GM21367 (cell line): Measurements from ENCODE around the gene ZNF367.
"Not testable (repeated sequence)": the region's sequence is repeated elsewhere in the genome, so short reads cannot be mapped to it uniquely, and the experiment has no call there.

ENCODE experiments used
- ATAC-seq: cut with Tn5 transposase; IDR thresholded peaks from one replicate; pipeline ENCODE4 v1.9.1; 2021; ENCODE audit not compliant: unreplicated experiment

ZNF367 gene

DNA sequence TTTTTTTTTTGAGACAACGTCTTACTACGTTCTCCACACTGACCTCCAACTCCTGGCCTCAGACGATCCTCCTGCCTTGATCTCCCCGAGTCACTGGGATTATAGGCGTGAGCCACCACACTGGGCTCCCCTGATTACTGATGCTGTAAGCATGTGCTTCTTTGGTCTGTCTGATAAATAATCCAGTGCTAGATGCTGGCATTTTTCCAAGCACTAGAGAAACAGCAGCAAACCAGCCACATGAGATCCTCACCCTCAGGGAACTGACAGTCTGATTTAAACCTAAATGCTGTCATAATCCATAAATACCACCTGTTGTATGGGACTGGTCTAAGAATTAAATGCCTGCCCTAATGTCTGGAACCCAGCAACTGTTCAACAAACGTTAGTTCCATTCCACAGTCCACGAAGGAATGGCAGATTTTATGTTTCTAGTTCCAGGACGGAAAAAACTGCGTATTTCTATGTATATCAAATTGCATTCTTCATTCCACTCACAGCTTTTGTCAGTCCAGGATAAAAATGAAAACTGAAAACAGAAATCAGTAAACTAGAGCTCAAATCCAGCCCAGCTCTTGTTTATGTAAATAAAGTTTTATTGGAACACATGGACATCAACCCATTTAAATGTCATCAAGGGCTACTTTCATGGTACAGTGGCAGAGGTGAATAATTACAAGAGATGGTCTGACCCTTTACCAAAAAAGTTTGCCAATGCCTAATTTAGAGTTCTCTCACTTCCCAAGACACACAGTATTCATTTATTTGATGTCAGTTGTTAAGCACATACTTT is 54.8 kb downstream of the ZNF367 start:
- no peak for ATAC-seq

DNA sequence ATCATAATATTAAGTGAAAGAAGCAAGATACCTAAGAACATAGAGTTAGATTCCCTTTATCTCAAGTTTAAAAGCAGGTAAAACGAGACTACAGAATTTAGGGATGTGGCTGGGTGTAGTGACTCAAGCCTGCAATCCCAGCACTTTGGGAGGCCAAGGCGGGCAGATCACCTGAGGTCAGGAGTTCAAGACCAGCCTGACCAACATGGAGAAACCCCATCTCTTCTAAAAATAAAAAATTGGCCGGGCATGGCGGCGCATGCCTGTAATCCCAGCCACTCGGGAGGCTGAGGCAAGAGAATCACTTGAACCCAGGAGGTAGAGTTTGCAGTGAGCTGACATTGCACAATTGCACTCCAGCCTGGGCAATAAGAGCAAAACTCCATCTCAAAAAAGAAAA is 56.1 kb downstream of the ZNF367 start:
- ATAC-seq, result not testable (repeated sequence)

DNA sequence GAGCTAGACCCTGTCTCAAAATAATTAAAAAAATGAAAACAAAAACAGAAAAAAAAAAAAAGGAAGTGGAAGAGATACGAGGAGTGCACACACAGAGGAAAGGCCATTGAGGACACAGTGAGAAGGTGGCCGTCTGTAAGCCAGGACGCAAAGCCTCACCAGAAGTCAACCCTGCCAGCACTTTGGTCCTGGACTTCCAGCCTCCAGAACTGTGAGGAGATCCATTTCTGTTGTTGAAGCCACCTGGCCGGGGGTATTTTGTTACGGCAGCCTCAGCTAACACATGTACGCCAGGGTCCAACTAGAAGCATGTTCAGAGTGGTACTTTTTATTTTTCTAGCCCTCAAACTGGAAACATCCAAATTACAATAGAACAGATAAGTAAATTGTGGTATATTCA is 56.5 kb downstream of the ZNF367 start:
- no peak for ATAC-seq

DNA sequence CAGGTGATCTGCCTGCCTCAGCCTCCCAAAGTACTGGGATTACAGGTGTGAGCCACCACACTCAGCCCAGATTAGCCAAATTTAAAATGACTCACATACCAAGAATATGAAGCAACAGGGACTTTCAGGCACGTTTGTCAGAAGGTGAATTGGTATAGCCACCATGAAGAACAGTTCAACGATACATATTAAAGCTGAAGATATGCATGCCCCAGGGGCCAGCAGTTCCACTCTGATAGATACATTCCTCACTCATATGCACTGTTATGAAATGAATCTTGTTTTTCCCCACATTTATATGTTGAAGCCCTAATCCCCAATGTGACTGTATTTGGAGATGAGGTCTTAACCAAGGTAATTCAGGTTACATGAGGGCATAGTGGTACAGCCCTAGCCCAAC is 57.2 kb downstream of the ZNF367 start:
- no peak for ATAC-seq

DNA sequence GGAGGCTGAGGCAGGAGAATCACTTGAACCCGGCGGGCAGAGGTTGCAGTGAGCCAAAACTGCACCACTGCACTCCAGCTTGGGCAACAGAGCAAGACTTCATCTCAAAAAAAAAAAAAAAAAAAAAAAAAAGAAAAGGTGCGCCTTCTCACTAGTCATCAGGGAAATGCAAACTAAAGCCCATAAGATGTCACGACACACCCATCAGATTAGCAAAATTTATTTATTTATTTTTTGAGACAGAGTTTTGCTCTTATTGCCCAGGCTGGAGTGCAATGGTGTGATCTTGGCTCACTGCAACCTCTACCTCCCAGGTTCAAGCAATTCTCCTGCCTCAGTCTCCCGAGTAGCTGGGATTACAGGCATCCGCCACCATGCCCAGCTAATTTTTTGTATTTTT is 57.6 kb downstream of the ZNF367 start:
- not testable (repeated sequence) for ATAC-seq

DNA sequence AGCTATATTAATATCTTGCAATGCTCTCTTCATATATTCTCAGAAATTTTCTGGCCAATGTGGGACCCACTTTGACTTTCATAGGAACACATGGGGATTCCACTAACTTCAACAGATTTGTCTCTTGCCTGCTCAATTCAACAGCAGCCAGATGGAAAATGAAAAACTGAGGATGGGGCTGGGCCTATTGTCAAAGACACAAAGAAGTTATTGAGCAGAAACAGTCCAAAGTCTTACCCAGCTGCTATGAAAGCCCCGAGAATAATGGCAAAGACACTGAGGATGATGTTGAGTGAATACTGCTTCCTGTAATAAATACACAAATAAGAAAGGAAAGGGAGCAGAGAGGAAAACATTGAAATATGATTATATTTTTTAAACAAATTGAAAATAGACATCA is 67.3 kb downstream of the ZNF367 start:
- ATAC-seq, result no peak

DNA sequence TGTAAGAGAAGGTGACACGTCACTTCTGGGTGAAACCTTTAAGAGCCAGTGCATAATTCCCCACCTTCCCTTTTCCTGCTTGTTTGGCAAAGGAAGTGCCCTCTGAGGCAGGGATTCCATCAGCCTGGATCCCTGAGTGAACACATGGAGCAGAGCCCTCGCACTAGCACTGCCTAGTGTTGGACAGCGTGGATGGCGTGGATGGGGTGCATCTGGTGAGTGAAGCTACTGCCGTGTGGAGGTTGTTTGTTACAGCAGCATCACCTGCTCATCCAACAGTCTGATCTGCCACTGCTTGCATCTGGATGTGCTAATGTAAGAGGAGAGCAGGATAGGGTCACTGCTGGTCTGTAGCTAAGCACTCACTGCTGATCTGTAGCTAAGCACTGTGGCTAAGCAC is 69.9 kb downstream of the ZNF367 start:
- ATAC-seq, result no peak

DNA sequence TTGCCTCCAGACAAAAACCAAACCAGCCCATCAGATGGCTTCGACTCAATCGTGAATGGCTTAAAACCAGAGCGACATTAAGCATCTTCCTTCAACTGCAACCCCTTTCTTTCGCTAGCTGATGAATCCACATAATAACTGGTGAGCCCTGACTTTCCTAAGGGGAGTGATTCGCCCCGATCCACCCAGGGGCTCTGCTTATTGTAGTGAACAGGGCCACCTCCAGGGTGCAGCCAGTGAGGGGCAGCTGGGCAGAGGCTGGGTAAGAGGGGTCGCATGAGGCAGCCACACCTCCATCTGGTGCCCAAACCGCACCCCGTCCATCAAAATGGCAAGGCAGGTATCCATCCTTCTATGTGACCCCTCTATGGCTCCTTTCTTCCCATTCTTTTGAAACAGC is 72.6 kb downstream of the ZNF367 start:
- ATAC-seq, result no peak

DNA sequence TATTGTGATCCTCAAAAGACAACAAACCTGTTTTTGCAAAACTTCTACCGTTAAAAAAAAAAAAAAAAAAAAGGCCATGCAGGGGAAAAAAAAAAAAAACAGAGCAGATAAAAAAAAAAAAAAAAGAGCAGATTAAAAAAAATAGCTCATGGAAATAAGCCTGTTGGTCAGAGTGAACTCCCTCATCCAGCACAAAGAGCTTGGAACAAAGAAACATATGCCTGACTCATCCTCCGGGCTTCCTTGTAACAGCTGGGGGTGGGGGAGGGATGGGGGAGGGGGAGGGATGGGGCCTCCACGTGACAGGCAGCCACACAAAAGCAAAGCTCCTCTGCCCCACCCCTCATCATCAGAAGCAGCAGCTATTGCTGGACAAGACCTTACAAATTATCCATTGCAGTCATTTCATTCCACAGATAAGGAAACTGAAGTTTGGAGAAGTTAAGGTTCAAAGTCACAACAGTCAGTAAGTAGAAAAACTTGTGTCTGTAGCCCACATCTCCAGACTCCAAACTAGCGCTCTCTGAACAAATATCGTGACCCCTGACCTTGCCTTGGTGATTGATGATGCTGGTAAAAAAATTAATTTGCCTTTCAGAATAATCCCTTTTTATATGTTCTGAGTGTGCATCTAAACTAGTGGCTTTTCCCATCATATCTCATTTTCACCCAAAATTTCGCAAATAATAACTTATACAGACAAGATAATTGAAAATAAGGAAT is 73.6 kb downstream of the ZNF367 start:
- ATAC-seq, result no peak

DNA sequence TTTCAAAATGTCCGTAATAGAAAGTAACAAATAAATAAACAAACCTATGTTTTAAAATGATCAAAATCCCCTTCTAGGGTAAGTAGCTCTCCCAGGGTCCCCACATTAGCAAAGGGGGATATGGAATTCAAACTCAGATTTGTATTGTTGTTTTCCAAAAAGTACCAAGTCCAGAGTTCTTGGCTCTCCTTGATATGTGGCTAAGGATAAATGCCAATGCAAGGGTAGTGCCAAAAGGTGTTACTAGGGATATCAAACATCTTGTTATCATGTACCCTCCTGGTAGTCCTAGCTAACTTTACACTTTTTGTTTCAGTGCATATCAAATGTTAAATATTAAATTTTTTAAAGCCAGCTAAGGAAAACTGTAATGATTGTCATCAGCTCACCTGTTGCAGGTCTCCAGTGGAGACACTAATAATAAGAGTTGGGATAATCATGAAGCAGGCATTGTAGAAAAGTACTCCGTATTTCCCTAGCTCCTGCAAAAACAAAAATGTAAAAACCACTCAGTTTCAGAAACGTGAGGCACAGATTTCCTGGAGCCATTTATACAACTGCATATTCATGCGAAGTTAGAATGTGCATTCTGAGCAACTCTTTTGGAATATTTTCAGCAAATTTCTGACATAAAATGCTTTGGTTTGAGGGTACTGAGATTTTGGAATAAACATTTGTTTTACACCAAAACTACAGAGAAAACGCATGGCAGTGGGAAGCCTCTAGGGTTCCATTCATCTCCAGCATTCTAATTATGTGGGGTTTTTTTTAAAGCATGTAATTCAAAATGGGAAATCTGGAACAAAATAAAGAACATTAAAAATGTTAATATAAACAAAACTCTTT is 74.4 kb downstream of the ZNF367 start:
- ATAC-seq, result no peak

DNA sequence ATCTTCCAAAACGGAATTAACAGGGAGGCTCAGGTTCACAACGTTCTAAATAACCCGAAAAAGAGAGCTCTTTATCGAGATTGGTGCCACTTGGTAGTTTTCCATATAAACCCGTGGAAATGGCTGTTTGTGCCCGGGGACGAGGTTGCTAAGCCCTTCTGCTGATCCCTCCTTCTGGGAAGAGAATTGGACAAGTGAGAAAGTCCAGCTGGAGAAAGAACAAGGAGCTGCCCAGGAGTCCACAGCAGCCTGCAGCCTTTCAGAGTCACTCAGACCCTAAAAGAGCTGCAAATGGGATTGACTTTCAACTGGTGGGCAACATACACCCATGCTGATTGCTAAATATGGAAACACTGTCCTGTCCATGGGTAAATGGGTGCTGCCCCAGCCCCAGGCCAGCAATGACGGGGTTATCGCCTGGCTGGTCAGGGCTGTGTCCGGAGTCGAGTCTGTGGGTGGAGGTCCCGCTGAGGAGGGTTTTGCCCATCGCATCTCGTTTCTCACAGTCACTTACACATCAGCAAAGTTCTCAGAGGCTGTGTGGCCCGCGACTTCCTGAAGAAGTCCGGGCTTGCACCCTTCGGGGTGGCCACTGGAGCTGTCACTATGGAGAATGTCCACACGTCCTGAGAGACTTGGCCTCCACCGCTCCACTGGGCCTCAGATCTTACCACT is 75.5 kb downstream of the ZNF367 start:
- no peak for ATAC-seq

DNA sequence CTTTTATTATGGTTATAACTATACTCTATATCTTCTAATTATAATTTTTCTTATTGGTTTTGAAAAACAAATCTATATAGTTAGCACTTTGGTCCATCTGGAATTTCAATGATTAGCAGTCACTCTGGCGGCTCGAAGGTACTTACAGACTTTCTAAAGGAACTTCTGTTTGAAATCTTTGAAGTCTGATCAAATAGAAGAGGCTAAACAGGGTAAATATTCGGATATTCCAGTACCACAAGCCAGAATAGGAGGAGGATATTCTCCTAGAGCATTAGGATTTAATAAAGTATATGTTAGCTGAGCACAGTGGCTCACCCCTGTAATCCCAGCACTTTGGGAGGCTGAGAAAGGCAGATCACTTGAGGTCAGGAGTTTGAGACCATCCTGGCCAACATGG is 77.5 kb downstream of the ZNF367 start:
- ATAC-seq, result no peak

DNA sequence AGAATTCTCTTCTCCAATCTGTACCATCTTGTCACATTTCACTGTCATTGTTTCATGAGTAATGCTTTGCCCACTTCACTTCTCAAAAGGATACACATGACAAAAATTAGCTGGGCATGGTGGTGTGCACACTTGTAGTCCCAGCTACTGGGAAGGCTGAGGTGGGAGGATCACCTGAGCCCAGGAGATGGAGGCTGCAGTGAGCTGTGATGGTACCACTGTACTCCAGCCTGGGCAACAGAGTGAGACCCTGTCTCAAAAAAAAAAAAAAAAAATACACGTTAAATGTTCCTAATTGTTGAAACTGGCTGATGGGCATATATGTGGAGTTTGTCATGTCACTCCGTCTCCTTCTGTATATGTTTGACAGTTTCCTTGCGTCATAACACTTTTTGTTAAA is 79.9 kb downstream of the ZNF367 start:
- no peak for ATAC-seq
